NCI-H1417 (cell line): Measurements from ENCODE around the gene SPNS2.

ENCODE experiments used
- DNase-seq, 3 experiments: peaks; one replicate each; lab custom pipeline; 2025; lab: John Stamatoyannopoulos, UW

Gene SPNS2

GRCh38 chr17:4588391-4588790 lies 89.7 kb downstream of the SPNS2 start:
- no peak for DNase-seq
